ENCODE data around the gene CMSS1.
"Not testable (repeated sequence)": the region's sequence is repeated elsewhere in the genome, so short reads cannot be mapped to it uniquely, and the experiment has no call there.

The CMSS1 gene

DNA sequence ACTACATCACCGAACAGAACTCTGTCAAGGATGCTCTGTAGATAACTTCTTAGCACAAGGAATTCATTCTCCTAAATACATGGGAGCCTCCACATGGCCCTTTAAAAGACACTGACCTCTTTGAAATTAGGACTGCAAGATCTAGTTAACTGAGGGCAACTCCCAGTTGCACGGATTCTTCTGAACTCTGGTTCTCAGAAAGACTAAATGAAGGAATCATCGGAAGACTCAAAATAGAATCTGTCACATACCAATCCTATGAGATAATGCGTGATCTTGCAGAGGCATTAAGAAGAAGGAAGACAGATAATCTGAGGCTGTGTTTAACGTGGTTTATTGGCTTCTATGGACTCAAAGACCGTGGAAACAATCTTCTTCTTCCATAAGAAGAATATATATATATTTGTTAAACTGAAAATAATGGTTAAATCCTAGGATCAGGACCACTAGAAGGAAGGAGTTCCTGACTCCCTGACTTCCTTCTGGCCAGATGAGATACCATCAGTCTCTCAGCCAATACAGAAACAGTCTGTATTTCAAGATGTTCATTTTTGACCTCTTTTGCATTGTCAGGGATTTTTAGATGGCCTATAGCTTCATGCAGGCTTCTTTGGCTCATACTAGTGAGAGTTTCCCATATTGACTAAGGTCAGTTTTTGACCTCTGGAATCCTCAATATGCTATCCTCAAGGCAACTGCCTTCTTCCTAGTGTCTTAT lies 409.2 kb downstream of the CMSS1 start:
- DNase-seq (ENCODE audit: extremely low spot score, insufficient read length, low read depth) (no peak), FAIRE-seq (no peak)

DNA sequence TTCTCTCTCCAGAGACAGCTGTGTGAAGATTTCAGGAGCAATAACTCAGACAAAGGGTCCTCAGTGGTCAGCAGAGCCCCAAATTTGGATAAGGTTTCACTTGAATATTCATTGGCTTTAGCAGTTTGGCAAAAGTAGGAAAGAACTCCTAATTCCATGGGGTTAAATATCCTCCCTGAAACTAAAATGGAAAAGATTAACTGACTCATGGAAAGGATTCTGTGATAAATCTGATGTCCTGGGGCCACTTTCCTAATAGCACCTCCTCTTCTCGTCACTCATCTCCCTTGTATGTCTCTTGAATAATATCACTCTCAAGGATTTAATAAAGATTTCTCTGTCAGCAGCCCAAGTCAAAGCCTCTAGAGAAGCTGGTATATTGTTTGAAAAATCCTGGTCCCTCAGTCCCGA lies 409.9 kb downstream of the CMSS1 start:
- FAIRE-seq = no peak

DNA sequence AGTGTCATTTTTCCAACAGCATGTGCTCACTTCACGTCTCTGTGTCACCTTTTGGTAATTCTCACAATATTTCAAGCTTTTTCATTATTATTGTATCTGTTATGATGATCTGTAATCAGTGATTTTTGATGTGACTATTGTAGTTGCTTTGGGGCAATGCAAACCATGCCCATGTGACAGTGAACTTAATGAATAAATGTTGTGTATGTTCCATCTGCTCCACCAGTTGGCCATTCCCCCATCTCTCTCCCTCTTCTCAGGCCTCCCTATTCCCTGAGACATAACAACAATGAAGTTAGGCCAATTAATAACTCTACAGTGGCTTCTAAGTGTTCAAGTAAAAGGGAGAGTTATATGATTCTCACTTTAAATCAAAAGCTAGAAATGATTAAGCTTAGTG lies 410.6 kb downstream of the CMSS1 start:
- FAIRE-seq (no peak), DNase-seq (ENCODE audit: extremely low spot score, insufficient read length, low read depth) (no peak)

More for the DNA sequence above, 409.9 kb downstream of the CMSS1 start:
- DNase-seq (ENCODE audit: extremely low spot score, insufficient read length, low read depth) = no peak

DNA sequence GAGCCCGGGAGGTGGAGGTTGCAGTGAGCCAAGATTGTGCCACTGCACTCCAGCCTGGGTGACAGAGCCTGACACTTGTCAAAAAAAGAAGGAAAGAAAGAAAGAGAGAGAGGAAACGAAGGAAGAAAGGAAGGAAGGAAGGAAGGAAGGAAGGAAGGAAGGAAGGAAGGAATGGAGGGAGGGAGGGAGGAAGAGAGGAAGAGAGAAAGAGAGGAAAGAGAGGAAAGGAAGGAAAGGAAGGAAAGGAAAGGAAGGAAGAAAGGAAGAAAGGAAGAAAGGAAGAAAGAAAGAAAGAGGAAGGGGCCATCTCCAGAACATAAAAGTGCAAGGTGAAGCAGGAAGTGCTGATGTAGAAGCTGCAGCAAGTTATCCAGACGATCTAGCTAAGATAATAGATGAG lies 411.5 kb downstream of the CMSS1 start:
- FAIRE-seq; DNase-seq (ENCODE audit: extremely low spot score, insufficient read length, low read depth): not testable (repeated sequence)

DNA sequence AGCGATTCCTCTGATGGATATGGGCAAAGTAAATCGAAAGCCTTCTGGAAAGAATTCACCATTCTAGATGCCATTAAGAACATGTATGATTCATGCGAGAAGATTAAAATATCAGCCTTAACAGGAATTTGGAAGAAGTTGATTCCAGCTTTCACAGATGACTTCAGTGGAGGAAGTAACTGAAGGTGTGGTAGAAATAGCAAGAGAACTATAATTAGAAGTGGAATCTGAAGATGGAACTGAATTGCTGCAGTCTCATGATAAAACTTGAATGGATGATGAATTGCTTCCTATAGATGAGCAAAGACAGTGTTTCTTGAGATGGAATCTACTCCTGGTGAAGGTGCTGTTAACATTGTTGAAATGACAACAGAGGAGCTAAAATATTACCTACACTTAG lies 413.0 kb downstream of the CMSS1 start:
- no peak for FAIRE-seq

More for the DNA sequence above, 413.0 kb downstream of the CMSS1 start:
- DNase-seq (ENCODE audit: extremely low spot score, insufficient read length, low read depth) = no peak

Measured in GM18507 (cell line).